Esophagus mucosa (tissue), 1 donor: Measurements from ENCODE around the gene MRPL44. TPM values are rescaled to one million over a fixed set of nuclear protein-coding genes. Genes with fewer than 3 reads are reported as not detected.
A peak's percentile ranks its signal among the peaks of the same experiment; 100 is the strongest.
"Not testable (repeated sequence)": the region's sequence is repeated elsewhere in the genome, so short reads cannot be mapped to it uniquely, and the experiment has no call there.

ENCODE experiments used
- ATAC-seq: fragments of 200-7000 bp; cut with Tn5 transposase; one replicate; pipeline ENCODE4 v1.9.1; 2020
- total RNA-seq: library from RNA; stranded (reverse); gene quantifications from one replicate; pipeline ENCODE4 v1.2.4, GENCODE V29; 2023
- donor health status: DM: yes; HTN: yes; CAD: no.

MRPL44 gene
- total RNA-seq, 1 donor from 2014 or later: 18.4 TPM

DNA sequence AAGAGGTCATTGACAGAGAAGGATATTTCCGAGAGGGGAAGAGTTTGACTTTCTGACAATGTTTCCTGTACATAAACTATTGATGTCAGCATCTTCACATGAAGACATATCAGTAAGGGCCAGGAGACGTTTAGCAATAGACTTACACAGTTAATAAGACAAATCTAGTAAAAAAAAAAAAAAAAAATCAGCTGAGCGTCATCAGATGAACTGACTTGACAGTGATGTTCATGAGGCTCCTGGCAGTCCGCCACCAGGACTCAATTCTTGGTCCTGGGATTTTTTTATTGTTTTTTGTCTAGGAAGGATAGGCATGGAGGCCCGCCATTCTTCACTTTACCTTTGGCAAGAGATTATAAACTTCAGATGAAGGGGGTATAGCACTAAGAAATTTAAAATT is 14.5 kb downstream of the MRPL44 start:
- no peak for ATAC-seq

- no peak for ATAC-seq
Measured at GRCh38 chr2:223972656-223973102, 15.4 kb downstream of the MRPL44 start.

GRCh38 chr2:223973606-223974005 is 16.3 kb downstream of the MRPL44 start:
- no peak for ATAC-seq

- peak; percentile 85 for ATAC-seq
Measured at GRCh38 chr2:223976635-223977226, 19.5 kb downstream of the MRPL44 start.

- ATAC-seq: no peak
Measured at GRCh38 chr2:223978451-223978850, 21.2 kb downstream of the MRPL44 start.

DNA sequence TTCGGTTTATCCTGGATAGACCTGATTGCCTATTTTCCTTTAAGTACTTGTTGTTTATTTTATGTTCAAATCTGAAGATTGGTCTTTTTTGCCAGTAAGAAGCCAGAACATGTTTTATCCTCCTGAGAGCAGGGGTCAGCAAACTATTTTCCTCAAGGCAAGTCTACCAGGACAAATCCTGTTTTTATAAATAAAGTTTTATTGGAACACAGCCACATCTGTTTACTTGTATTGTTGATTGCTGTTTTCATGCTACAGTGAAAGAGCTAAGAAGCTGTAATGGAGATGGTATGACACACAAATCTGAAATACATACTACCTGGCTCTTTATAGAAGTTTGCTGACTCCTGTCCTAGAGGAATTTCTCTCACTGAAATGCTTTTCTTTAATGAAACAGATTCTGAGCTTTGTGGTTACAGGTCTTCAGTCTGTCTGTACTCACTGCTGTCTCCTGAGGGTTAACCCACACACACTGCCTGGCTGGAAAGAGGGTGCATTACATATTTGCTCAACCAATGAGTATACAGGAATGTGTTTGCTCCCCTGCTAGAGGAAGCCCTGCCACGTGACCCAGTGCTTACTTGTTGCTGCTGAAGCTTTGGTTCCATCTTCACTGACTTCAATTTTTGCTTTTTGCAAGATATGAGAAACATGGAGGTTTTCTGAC is 22.6 kb downstream of the MRPL44 start:
- no peak for ATAC-seq

DNA sequence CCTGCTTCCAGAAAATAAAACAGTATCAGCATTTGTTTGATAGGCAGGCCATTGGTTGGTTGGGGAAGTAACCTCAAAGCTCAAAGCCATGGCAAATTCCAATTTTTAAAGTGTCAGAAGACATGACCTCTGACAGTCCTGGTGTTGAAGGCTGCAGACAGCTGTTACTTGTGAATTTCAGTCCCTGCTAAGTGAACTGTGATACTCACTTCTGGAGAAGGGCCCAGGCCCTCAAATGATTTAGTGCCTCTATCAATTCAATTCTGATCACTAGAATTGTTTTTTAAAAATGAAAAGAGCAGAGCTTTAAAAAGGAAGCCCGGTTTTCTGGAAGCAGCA is 23.1 kb downstream of the MRPL44 start:
- no peak for ATAC-seq

DNA sequence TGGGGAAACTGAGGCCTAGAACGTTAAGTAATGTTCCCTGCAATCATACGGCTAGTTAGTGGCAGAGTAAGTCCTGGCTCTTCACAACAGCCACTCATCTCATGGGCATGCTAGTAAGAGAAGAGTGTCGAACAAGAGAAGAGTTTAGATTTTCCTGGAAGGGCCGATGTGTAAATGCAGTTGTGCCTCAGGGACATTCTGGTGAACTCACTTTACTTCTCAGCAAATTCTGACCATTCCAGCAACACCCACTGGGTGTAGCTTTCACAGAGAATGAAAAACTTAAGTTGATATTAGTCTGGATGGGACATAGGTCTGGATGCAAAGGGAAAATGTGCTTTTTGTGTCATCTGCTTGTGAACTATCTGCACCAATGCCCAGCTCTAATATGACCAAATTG is 23.5 kb downstream of the MRPL44 start:
- ATAC-seq: no peak

DNA sequence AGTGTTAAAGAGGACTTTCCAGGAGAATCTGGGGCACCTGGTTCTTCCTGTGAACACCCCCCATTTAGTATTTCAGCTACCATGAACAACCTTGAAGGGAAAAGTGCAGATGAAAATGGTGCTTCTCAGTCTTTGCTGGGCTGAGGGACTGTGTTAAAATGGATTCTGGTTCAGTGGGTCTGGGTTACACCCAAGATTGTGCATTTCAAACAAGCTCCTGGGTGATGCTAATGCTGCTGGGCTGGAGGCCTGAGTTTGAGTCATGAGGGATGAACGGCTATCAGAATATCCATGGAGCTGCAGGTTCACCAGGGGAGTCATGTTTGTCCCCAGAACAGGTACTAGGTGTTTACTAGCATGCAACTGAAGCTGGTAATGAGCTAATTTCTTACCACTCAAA is 24.0 kb downstream of the MRPL44 start:
- no peak for ATAC-seq

DNA sequence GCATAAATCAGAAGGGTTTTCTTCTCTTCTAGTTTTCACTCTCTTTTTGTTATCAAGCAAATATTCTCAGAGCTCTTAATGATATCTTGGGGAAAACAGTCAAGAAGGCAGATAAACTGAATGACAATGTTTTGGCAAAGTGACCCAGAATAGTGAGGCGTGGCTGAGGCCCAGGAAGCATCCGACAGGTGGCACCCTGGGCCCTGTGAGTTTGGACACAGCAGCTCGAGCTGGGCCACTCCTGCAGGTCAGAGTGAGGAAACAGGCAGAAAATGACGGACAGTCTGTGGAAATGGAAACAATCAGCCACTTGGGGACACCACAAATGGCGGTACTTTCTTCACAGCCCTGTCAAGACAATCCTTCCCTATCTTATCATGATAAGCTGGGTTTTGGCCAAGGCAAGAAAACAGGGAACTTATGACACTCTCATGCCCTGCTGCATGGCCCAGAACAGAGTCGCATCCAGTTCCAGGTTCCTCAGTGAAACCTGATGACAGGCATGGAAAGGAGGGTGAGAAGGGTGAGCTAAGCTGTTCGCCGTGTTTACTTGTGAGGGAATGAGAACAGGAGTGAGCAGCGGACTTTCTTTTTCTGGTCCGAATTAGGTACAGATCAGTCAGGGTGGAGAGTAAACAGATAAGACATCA is 32.1 kb downstream of the MRPL44 start:
- ATAC-seq: no peak

DNA sequence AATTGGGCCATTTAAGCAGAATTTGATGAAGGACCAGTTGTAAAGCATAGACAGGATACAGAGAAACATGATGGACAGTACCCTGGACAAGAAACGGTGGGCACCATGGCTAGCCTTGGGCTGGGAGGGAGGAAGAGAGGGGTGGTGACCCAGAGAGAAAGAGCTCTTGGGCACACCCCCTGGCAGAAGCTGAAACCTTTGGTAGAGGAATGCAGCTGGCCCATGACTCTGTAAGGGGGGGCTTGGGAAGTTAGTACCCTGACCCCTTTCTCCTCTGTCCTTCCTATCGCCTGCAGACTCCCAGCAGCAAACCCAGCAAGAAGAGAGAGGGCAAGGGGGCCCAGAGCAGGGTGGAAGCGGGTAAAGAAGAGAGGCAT is 32.6 kb downstream of the MRPL44 start:
- no peak for ATAC-seq

DNA sequence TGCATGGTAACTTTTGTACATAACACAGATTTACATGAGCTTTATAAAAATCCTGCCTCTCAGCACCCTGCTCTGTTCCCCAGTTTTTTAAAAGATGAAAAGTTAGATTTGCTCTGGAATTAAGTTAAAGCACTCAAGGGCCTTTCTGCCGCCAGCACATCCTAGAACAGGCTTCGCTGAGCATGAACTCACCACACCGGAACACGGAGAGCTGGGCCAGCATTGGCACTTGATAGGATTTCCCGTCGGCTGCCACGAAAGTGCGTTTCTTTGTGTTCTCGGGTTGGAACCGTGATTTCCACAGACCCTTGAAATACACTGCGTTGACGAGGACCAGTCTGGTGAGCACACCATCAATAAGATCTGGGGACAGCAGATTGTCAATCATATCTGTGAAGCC is 34.3 kb downstream of the MRPL44 start:
- ATAC-seq: no peak

DNA sequence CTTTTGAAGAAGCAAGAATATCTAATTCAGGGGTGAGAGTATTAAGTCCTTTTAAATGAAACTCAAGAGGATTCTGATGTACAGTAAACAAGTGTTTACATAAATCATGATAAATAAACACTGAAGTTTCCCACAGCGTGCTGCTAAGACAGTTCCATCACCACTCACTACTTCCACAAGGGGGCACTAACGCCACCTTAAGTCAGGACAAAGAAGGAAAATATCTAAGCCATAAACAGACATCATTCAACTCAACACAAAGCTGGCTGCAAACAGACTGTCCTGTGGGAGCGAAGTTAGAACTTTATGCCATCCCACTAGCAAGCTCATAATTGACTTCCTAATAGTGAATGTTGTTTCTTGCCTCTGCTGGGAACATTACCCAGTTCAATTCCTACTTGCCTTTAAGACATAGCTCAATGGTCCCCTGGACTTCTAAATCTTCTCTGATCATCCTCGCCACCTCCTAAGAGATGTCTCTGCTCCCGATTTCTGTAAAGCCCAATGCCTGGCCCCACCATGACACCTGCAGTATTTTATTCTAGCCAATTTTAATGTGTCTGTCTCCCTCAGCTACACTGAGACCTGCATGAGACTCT is 36.5 kb downstream of the MRPL44 start:
- peak; percentile 75 for ATAC-seq

DNA sequence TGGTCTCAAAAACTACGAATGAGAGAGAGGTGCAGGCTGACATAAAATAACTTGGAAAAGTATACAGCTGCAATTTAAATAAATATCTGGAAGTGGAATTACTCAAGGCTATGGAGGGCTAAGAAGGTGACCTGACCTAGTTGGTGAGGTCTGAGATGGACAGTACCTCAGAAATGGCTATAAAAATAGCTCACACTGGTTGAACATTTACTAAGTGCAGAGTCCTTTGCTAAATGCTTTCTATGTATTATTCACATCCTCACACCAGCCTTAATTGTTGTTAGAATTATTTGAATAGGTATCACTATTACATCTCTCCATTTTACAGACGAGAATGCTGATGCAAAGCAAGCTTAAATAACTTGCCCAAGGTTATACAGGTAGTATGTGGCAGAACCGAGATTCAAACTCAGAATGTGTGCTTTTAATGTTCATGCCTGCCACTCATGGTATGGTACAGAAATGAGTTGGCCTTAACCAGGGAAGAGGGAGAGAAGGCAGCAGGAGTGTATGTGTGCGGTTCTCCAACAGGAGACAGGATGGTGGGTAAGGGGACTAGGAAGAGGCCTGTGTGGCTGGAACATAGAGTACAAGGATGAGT is 37.4 kb downstream of the MRPL44 start:
- no peak for ATAC-seq

DNA sequence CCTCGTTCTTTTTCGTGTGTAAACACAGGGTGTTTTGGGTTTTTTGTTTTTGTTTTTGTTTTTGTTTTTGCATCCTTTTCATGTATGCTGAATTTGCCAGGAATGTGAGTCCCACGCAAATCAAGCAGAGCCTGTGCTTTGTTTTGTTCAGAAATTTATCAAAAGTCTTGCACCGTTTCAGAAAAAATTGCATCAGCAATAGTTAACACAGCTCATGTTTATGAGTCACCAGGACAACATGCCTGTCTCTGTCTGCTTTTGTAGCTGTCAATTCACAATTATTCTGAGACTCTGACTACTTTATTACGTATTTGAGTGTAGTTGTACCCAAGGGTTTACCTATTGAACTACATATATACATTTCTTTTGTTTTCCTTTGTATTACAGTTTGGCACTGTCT is 38.3 kb downstream of the MRPL44 start:
- peak; percentile 57 for ATAC-seq

DNA sequence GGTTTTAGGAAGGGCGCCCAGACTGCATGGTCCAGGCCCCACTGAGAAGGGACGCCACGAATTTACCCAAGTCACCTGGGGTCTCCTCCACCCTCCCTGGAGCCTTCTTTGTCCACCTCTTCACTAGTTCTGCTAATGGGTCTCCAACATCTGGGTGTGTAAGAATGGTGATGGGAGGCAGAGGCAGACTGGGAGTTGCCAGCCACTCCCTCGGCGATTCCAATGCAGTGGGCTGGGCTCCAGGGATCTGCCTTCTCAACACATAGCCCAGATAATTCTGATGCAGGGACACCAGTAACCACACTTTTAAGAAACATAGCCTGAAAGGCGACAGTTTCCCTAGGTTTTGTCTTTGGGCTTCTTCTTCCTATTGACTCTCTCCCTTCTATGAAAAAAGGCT is 39.1 kb downstream of the MRPL44 start:
- ATAC-seq: no peak

GRCh38 chr2:223997938-223998337 is 40.7 kb downstream of the MRPL44 start:
- no peak for ATAC-seq

- ATAC-seq: no peak
Measured at GRCh38 chr2:223998948-223999347, 41.7 kb downstream of the MRPL44 start.

- no peak for ATAC-seq
Measured at GRCh38 chr2:223999862-224000261, 42.6 kb downstream of the MRPL44 start.

DNA sequence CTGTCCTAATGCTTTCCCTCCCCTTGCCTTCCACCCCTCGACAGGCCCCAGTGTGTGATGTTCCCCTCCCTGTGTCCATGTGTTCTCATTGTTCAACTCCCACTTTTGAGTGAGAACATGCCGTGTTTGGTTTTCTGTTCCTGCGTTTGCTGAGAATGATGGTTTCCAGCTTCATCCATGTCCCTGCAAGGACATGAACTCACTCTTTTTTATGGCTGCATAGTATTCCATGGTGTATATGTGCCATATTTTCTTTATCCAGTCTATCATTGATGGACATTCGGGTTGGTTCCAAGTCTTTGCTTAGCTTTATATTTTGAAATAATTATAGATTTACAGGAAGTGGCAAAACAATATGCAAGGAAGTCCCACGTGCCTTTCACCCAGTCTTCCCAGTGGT is 43.4 kb downstream of the MRPL44 start:
- ATAC-seq: not testable (repeated sequence)

DNA sequence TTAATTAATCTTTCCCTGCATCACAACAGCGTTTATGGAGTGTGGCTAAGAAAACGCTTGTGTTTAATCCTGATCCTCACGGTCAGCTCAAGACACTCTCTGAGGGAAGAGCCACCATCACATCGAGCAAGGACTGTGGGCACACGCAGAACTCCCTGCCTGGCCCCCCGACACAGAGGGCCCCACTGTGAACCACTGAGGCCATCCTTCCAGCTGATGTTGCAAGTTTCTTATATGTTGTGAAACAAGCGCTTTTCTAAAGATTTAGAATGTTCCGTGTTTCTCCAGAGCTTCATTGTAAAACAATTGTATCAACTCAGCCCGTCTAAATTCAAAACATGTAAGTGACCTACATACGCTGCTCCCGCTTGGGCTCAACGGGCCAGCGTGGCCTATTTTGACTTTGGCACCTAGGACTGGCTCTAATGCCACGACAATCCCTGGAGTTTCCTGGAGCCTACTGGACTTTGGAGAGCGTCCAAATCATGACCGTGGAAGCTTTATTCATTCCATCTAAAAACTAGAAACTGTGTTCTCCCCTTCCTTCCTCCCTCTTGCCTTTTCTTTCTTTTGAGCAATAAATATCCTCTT is 46.9 kb downstream of the MRPL44 start:
- ATAC-seq: no peak

GRCh38 chr2:224008702-224009261 is 51.5 kb downstream of the MRPL44 start:
- ATAC-seq: no peak
